Esophagus squamous epithelium (tissue), 4 donors: ENCODE measurements around the gene RIMKLB.

Experiments used
- CTCF ChIP-seq, 6 experiments: fragments of 450-650 bp in 4 of 6; fragments of 200-600 bp in 2 of 6; sonication (generic) in 2 of 6; IDR thresholded peaks; one replicate each; pipeline ENCODE4 v1.5.1; 2016 to 2019; ENCODE audit warnings: antibody characterized with exemption in 6 of 6, mild to moderate bottlenecking in 4 of 6, moderate library complexity in 4 of 6
- POLR2A ChIP-seq, 4 donors: fragments of 450-650 bp; IDR thresholded peaks; one replicate each; pipeline ENCODE4 v1.6.1; 2017; ENCODE audit warnings: antibody characterized with exemption in 4 of 4, mild to moderate bottlenecking in 4 of 4, moderate library complexity in 3 of 4

GRCh38 chr12:8829125-8829518 lies 131.3 kb downstream of the RIMKLB start:
- TF ChIP-seq CTCF (IDR thresholded peaks at IDR 0.05) (no peak), POLR2A (IDR thresholded peaks at IDR 0.05) (no peak)
